ENCODE data around the gene HDAC4. TPM values are rescaled to one million over a fixed set of nuclear protein-coding genes. Genes with fewer than 3 reads are reported as not detected.

HDAC4 gene
- total and polyA plus RNA-seq, 2 of the 4 experiments (the other 2 are of a cell fraction): 4.1 to 7.2 TPM

- 89% methylated on average over 7 of the region's 15 CpGs; no CpG with 5 or more reads in 1 of the 2 experiments for WGBS, 2 experiments (ENCODE audit: extremely low coverage in 2 of 2, insufficient read length in 1 of 2)
- in situ Hi-C loops (cut with MboI; ENCODE audit: low sequenced_read_pairs): loop anchor here (25.0 kb wide), 1 partner anchor 842 kb away; no protein-coding TSS in a partner anchor
- POLR2A ChIA-PET (ENCODE audit: unreplicated experiment): no interaction called here
These were observed 255.7 kb downstream of the HDAC4 start for GRCh38 chr2:239145106-239145505.

More at GRCh38 chr2:239145106-239145505, 255.7 kb downstream of the HDAC4 start:
- H3K4ac ChIP-seq (ENCODE audit: low read depth, low read length): no peak overlapping the region
- DNase-seq (no peak), ATAC-seq (ENCODE audit: low read depth) (no peak)
- no peak overlapping the region for H3K4me2 ChIP-seq (ENCODE audit: low read depth, low read length)
- dilution Hi-C loops (cut with HindIII; ENCODE audit: low sequenced_read_pairs, unreplicated experiment) (no loop called here), intact Hi-C loops (cut with micrococcal nuclease) (no loop called here)
- H4K91ac ChIP-seq (ENCODE audit: insufficient read depth, low read depth, low read length): no peak overlapping the region
- no TSS peak for BruUV-seq (replicated peaks)
- peaks cover 3% of the 10 kb centered on the region for H4K20me1 ChIP-seq (ENCODE audit: insufficient read depth, low read length)
- no peaks in the 10 kb centered on the region; a peak in 1 of 4 replicates for H3K79me1 ChIP-seq (ENCODE audit: low read depth in 1 of 2, low read length in 2 of 2)
- H3K9ac ChIP-seq (ENCODE audit: low read depth, low read length): no peak overlapping the region
- no peaks in the 10 kb centered on the region for H3K4me1 ChIP-seq (ENCODE audit: control insufficient read depth, insufficient read depth, low read length)
- no peak overlapping the region for H2BK20ac ChIP-seq (ENCODE audit: low read depth, low read length)
- CTCF ChIA-PET: interaction anchor here (1.3 kb wide), 1 partner anchor 9 kb away, joined by 3 read pairs; no protein-coding TSS in a partner anchor
- no peak overlapping the region for H3K23ac ChIP-seq (ENCODE audit: low read depth, low read length)
- no peaks in the 10 kb centered on the region for H3K27me3 ChIP-seq (ENCODE audit: control insufficient read depth, insufficient read depth, low read length)
- H3K14ac ChIP-seq (replicated peaks; ENCODE audit: low read depth, low read length): no peak overlapping the region
- no peaks in the 10 kb centered on the region for H3K9me3 ChIP-seq (ENCODE audit: control insufficient read depth, insufficient read depth, low read length)
- no peak overlapping the region for H2AK5ac ChIP-seq (ENCODE audit: low read depth, low read length)
- no peak overlapping the region for H4K8ac ChIP-seq (ENCODE audit: low read depth in 2 of 2, low read length in 2 of 2)
- H3K27ac ChIP-seq (ENCODE audit: insufficient read depth, low read length): no peak overlapping the region
- no peak overlapping the region for H3K56ac ChIP-seq (ENCODE audit: extremely low read depth, insufficient read depth, low read length)
- H4K5ac ChIP-seq (ENCODE audit: low read depth, low read length): no peak overlapping the region
- no peak overlapping the region for H2BK5ac ChIP-seq (ENCODE audit: low read depth, low read length, poor library complexity, severe bottlenecking)
- TF ChIP-seq BHLHE40 (IDR thresholded peaks at IDR 0.05; ENCODE audit: low read depth, low read length) (no peak), NFE2L2 (IDR thresholded peaks at IDR 0.05; ENCODE audit: low read depth, low read length) (no peak), MAFK (IDR thresholded peaks at IDR 0.05; ENCODE audit: low read depth, low read length) (no peak), ELK1 (IDR thresholded peaks at IDR 0.05; ENCODE audit: borderline replicate concordance, low read depth, low read length) (no peak), FOS (IDR thresholded peaks at IDR 0.05; ENCODE audit: low read depth, low read length) (no peak), SMC3 (IDR thresholded peaks at IDR 0.05; ENCODE audit: low read depth, low read length) (no peak), CEBPB (IDR thresholded peaks at IDR 0.05; ENCODE audit: low read depth, low read length) (no peak), MAZ (IDR thresholded peaks at IDR 0.05; ENCODE audit: borderline replicate concordance, low read depth, low read length) (no peak), POLR2A (IDR thresholded peaks at IDR 0.05; ENCODE audit: low read depth, low read length) (no peak), MXI1 (IDR thresholded peaks at IDR 0.05; ENCODE audit: borderline replicate concordance, low read depth, low read length) (no peak), RAD21 (IDR thresholded peaks at IDR 0.05; ENCODE audit: low read length) (no peak), USF2 (IDR thresholded peaks at IDR 0.05; ENCODE audit: low read depth, low read length) (no peak), RCOR1 (IDR thresholded peaks at IDR 0.05; ENCODE audit: insufficient replicate concordance, low read length) (no peak), RFX5 (IDR thresholded peaks at IDR 0.05; ENCODE audit: low read depth, low read length) (no peak), CHD1 (IDR thresholded peaks at IDR 0.05; ENCODE audit: low read depth, low read length) (no peak), CTCF (conservative IDR thresholded peaks at IDR 0.05; ENCODE audit: low read depth, low read length) (no peak)
- H2BK15ac ChIP-seq (ENCODE audit: low read depth, low read length): no peak overlapping the region
- no peak overlapping the region for H2BK120ac ChIP-seq (ENCODE audit: low read depth, low read length)
- H2AFZ ChIP-seq (replicated peaks; ENCODE audit: low read length, poor library complexity): no peak overlapping the region
- no peak overlapping the region for H3K4me3 ChIP-seq (ENCODE audit: insufficient read depth, low read depth, low read length)
- peaks cover 67% of the 10 kb centered on the region for H3K36me3 ChIP-seq (ENCODE audit: control insufficient read depth, insufficient read depth, low read length)
- H3K9me1 ChIP-seq (ENCODE audit: insufficient read depth, low read length): 0 out of 2 replicates have a peak, but pooled peaks cover 3% of the 10 kb centered on the region
- H2AK9ac ChIP-seq (replicated peaks; ENCODE audit: low read depth, low read length, poor library complexity): no peak overlapping the region
- no peak overlapping the region for H3K18ac ChIP-seq (ENCODE audit: low read depth, low read length)

Data from IMR-90 (cell line).